ENCODE measurements around the gene DSTN.

Gene DSTN

DNA sequence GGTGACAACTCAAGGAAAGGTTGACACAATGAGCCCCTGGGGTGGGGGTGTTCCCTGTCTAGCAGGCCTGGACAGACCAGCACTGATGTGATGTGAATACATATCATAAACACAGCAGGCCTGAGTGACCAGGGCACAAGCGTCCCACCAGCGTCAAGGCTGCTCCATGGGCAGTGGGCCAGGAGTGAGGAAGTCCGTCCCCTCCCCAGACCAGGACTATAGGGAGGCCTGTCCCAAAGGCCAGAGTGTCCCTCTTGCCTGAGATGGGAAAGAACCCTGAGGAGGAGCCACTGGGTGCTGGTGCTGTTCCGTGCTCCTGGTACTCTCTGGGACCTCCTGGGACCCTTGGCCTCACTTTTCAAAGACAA lies 67.5 kb downstream of the DSTN start:
- no peak for DNase-seq (ENCODE audit: low read depth in 2 of 2)

DNA sequence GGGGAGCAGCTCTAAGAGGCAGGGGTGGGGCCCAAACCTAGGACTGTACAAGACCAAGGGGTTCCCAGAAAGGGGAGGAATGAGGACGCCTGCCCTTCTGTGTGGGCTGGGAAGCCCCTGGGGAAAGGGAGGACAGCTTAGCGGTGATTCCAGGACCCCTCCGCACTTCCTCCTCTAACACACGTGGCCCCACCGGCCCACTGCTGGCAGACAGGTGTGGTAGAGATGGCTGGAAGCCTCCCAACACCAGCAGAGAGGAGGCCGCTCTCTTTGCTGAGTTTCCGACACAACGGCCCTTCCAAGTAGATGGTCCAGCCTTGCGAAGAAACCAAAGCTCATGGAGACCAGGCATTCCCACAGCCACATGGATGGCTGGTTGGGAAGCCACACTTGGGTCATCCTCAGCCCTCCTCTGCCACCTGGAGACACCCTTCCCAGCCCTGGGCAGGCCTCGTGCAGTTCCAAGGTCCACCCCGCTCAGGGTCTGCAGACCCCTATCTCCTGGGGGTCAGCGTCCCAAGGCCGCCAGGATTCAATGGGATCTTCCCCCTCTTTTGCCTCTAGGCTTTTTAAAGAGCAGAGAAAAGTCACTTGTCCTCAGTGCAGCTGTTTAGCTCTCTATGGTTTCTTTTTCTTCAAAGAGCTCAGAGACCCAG lies 68.2 kb downstream of the DSTN start:
- no peak for DNase-seq (ENCODE audit: low read depth in 2 of 2)

- no peak for DNase-seq (ENCODE audit: low read depth in 2 of 2)
Measured at GRCh38 chr20:17638835-17639407, 69.0 kb downstream of the DSTN start.

- DNase-seq (ENCODE audit: low read depth in 2 of 2): no peak
Measured at GRCh38 chr20:17640146-17640874, 70.4 kb downstream of the DSTN start.

DNA sequence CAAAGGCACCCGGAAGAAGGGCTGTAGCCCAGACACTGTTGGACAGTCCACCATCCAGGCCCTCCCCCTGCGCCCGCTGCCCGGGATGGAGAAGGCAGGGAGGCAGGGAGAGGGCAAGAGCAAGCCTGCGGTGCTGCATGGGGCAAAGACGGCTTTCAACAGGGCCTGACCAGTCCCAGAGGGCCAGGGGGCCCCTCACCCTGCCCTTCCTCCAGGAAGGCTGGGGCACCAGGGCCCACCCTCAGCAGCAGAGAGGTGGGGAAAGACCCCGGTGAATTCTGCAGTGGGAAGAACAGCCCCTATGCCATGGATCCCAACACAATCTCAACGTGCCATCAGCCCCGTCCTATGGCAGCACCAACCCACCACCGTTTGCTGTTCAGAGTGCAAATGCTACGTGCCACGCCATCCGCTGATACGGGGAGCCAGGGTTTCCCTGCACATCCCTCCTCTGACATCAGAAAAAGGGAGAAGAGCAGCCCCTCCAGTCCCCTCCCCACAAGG lies 71.1 kb downstream of the DSTN start:
- no peak for DNase-seq (ENCODE audit: low read depth in 2 of 2)

GRCh38 chr20:17641520-17641964 lies 71.7 kb downstream of the DSTN start:
- no peak for DNase-seq (ENCODE audit: low read depth in 2 of 2)

DNA sequence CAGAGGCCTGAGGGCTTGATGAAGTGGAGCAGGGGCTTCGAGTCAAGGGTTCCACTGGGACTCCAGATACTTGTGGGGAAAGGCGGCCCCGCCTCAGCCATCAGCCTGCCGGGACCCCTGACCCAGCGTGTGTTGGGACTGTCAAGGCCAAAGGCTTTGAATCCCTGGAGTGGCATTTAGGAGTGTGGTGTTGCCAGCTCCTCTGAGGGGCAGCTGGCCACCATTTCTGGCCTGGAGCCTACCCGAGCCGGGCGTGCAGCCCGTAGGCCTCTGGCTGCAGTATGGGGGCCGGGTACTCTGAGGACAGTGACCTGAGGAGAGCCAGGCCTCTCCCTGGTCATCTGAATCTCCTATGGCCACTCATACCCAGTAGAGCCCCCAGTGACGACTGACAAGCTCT lies 72.1 kb downstream of the DSTN start:
- no peak for DNase-seq (ENCODE audit: low read depth in 2 of 2)

DNA sequence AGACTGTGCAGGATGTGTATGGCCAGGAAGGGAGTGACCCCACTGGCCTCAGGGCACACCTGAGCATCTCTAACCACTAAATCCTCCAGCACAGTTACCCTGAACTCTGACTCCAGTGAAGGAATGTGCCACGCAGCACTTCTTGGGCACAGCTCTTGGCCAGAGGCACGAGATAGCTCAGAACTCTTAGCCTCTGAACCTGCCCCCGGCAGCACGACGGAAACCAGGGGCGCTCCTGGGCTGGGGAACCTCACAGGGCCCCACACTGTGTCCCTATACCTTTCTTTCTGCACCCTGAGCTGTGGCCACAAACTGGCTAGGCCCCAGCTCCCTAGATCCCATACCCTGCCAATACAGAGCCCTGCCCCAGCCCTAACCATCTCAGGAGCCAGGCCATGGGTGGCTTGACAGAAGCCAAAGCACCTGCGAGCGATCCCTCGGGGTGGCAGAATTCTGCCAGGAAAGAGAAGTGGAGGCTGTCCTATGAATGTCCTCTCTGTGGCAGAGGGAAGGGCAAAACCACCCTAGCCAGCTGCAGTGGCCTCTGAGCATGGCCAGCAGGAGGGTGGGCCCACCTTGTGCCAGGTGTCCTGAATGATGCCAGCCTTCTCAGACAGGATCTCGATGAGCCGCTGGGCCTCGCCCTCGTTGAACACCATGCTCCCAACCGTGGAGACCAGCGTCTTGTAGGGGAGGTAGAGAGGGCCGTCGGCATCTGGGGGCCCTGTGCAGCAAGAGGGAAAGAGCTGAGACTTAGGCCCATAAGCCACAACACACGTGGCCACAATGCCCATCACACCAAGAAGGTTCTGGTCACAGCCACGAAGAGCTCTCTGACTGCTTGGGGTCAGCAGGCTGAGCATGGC lies 72.8 kb downstream of the DSTN start:
- DNase-seq (ENCODE audit: low read depth in 2 of 2): no peak

DNA sequence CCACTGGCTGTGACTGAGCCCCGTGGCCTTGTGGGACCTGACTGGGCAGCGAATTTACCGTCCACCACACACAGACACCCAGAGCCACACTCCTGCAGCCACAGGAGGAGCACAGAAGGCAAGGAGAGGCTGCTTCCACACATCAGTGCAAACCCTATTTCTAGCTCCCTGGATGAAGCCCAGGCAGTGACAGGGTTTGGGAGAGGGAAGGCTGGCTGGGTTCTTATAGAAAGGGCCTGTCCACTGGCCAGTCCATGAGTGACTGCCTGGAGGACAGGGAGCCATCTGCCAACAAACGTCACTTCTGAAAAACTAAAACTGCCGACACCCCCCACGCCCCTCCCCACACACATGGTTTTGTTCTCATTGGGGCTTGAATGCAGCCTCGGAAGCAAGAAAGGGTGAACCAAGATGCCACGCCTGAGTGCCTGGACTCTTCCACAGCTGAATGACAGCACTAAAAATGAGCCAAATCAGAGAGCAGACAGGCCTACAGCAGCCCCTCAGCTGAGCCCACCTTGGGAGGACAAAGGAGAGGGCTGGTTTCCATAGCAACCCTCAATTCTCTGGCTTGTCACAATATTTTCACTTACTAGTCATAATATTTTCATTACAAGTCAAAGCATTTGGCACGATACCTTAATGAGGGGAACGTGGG lies 73.8 kb downstream of the DSTN start:
- DNase-seq (ENCODE audit: low read depth in 2 of 2): no peak

GRCh38 chr20:17644451-17644850 lies 74.6 kb downstream of the DSTN start:
- DNase-seq (ENCODE audit: low read depth in 2 of 2): no peak

GRCh38 chr20:17645010-17645409 lies 75.1 kb downstream of the DSTN start:
- no peak for DNase-seq (ENCODE audit: low read depth in 2 of 2)

DNA sequence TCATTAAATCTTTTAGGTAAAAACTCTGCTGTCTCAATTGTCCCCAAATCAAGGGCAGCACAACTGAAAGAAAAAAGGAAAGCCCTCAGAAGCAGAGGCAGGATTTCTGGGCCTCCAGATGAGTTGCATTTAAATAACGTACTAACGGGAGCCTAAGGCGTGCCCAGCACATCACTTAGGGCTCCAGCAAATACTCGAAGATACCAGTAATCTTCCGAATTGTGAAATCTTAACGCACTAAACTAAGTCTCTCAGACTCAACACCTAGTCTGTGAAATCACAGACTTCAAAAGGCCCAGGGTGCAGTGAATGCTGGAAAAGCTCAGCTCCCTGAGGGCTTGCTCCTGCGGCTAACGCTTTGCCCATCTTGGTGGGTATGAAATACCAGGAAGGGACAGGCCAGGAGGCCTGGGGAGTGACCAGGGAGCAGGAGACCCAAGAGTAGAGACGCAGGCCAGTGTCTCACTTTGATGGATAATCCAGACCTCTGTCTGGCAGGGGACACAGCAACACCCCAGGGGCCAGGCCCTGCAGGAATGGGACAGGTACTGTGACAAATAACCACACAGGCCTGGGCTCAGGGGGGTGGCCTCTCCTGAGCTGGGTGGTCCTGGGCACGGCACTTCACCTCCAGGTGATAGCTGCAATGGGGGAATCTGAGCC lies 75.8 kb downstream of the DSTN start:
- DNase-seq (ENCODE audit: low read depth in 2 of 2): no peak

- no peak for DNase-seq (ENCODE audit: low read depth in 2 of 2)
Measured at GRCh38 chr20:17646209-17646960, 76.5 kb downstream of the DSTN start.

DNA sequence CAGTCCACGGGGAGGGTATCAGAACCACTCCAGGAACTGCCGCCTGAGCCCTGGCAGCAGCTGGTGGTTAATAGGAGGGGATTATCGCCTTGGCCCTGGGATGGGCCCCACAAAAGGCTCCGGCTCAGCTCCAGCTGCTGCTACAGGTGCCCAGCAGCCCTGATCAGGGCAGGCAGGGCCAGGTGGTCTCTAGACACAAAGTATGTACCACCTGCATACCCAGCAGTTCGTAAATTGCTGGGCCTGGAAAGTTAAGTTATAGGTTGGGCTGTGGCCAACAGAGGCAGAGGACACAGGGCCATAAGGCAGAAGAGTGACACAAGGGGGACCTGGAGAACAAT lies 77.1 kb downstream of the DSTN start:
- no peak for DNase-seq (ENCODE audit: low read depth in 2 of 2)

- DNase-seq (ENCODE audit: low read depth in 2 of 2): no peak
Measured at GRCh38 chr20:17647391-17648314, 77.8 kb downstream of the DSTN start.

- DNase-seq (ENCODE audit: low read depth in 2 of 2): no peak
Measured at GRCh38 chr20:17648315-17648646, 78.4 kb downstream of the DSTN start.

DNA sequence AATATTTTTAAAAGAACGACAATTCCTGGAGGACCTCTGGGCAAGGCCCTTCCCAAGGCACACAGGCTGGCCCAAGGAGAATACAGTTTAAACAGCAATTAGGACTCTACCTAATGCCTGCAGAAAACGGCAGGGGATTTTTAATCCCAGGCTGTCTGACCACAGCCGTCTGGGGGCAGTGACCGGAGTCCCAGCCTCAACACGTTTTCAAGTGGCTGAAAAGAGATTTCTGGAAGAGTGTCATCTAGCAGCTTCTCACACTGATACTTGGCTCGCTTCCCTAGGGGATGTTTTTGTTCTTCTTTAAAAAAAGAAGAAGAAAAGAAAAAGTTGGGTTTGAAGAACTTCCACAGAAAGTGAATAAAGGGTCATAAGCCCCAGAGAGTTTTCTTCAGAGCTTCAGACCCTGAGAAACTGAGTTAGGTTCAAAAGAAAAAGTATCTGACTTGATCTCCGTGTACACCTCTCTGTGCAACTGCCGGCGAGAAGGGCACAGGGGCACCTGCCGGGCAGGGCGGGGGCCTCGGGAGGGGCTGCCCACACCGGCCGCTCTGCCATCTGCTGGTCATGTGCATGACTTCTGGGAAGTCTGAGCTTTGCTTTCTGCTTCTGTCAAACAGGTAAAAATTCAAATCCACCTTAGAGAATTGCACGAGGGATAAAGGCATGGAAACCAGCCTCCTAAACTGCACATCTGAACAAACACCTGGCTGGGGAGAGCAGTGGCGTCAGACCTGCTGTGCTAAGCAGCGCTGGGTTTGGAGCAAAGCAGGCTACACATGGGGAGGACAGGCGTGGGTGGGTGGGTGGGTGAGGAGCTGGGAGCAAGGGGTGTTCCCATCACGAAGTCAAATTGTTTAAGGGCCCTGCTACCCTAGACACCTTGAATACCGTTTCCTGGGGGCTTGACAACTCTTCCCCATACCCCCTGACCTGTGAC lies 79.2 kb downstream of the DSTN start:
- DNase-seq (ENCODE audit: low read depth in 2 of 2): peak in 1 of 2 donors; percentile 3
